ENCODE measurements around the gene PROM1. TPM values are rescaled to one million over a fixed set of nuclear protein-coding genes. Genes with fewer than 3 reads are reported as not detected.

Gene PROM1
- total RNA-seq, 1 experiment from 2014 or later, result 17.7 TPM

- TF ChIP-seq, protein P1, sequence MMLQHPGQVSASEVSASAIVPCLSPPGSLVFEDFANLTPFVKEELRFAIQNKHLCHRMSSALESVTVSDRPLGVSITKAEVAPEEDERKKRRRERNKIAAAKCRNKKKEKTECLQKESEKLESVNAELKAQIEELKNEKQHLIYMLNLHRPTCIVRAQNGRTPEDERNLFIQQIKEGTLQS (IDR thresholded peaks at IDR 0.05), result no peak
- no peak for TF ChIP-seq FOSL1 (IDR thresholded peaks at IDR 0.05; ENCODE audit: low read depth)
- TF ChIP-seq, protein P2, sequence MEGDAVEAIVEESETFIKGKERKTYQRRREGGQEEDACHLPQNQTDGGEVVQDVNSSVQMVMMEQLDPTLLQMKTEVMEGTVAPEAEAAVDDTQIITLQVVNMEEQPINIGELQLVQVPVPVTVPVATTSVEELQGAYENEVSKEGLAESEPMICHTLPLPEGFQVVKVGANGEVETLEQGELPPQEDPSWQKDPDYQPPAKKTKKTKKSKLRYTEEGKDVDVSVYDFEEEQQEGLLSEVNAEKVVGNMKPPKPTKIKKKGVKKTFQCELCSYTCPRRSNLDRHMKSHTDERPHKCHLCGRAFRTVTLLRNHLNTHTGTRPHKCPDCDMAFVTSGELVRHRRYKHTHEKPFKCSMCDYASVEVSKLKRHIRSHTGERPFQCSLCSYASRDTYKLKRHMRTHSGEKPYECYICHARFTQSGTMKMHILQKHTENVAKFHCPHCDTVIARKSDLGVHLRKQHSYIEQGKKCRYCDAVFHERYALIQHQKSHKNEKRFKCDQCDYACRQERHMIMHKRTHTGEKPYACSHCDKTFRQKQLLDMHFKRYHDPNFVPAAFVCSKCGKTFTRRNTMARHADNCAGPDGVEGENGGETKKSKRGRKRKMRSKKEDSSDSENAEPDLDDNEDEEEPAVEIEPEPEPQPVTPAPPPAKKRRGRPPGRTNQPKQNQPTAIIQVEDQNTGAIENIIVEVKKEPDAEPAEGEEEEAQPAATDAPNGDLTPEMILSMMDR (IDR thresholded peaks at IDR 0.05 in 2 of 3, conservative IDR thresholded peaks at IDR 0.05 in 1 of 3; ENCODE audit: borderline replicate concordance in 1 of 3, insufficient read depth in 1 of 3, low read depth in 2 of 3, low read length in 2 of 3), result no peak
- TF ChIP-seq ZNF274 (IDR thresholded peaks at IDR 0.05; ENCODE audit: low read depth, low read length), result no peak
- TF ChIP-seq JUND (IDR thresholded peaks at IDR 0.05), result no peak
Observed at GRCh38 chr4:16110199-16110598, 26.4 kb upstream of the PROM1 start (continued).

DNA sequence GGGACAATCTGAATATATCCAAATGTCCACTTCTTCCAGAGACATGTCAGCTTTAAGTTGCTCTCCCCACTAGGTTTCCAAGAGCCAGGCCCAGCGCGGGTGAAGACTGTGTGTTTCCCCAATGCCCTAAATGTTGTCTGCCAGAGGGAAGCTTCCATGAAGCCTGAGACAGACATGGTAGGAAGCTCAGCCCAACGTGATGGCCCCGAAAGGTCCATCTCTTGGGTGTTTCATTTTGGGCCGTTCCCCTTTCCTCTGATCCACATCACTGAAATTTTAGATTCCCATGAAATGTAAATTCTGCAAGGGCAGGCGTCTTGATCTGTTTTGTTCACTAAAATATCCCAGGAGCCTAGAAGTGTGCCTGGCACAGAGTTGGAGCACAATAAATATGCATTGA is 25.4 kb upstream of the PROM1 start:
- no peaks in the 10 kb centered on the region for H3K4me1 ChIP-seq (ENCODE audit: control insufficient read depth in 1 of 2, insufficient read depth in 2 of 2, low read length in 2 of 2)
- no peaks in the 10 kb centered on the region; the same call in 1 of the 2 replicates for H3K27me3 ChIP-seq (ENCODE audit: insufficient read depth, low read length)
- DNase-seq (ENCODE audit: low read depth, low spot score) (no peak), ATAC-seq (no peak)
- H3K36me3 ChIP-seq (ENCODE audit: control insufficient read depth in 1 of 2, insufficient read depth in 2 of 2, low read length in 2 of 2), result no peaks in the 10 kb centered on the region
- H3K79me2 ChIP-seq (ENCODE audit: insufficient read depth, low read length), result no peaks in the 10 kb centered on the region
- no peak overlapping the region for H3K4me3 ChIP-seq (replicated peaks in 1 of 2; ENCODE audit: low read depth in 1 of 2, low read length in 2 of 2)
- no TSS peak for BruUV-seq (replicated peaks)
- TF ChIP-seq ZNF274 (IDR thresholded peaks at IDR 0.05; ENCODE audit: low read depth, low read length) (no peak), MAX (IDR thresholded peaks at IDR 0.05) (no peak), FOSL1 (IDR thresholded peaks at IDR 0.05; ENCODE audit: low read depth) (no peak), SRF (IDR thresholded peaks at IDR 0.05; ENCODE audit: low read depth) (no peak), POLR2AphosphoS5 (IDR thresholded peaks at IDR 0.05; ENCODE audit: low read depth, low read length) (no peak), JUND (IDR thresholded peaks at IDR 0.05) (no peak), TCF7L2 (IDR thresholded peaks at IDR 0.05; ENCODE audit: borderline replicate concordance, extremely low read depth, insufficient read depth, insufficient read length) (no peak), EGR1 (IDR thresholded peaks at IDR 0.05; ENCODE audit: low read depth) (no peak), EZH2 (IDR thresholded peaks at IDR 0.05) (no peak)
- TF ChIP-seq, protein P3, sequence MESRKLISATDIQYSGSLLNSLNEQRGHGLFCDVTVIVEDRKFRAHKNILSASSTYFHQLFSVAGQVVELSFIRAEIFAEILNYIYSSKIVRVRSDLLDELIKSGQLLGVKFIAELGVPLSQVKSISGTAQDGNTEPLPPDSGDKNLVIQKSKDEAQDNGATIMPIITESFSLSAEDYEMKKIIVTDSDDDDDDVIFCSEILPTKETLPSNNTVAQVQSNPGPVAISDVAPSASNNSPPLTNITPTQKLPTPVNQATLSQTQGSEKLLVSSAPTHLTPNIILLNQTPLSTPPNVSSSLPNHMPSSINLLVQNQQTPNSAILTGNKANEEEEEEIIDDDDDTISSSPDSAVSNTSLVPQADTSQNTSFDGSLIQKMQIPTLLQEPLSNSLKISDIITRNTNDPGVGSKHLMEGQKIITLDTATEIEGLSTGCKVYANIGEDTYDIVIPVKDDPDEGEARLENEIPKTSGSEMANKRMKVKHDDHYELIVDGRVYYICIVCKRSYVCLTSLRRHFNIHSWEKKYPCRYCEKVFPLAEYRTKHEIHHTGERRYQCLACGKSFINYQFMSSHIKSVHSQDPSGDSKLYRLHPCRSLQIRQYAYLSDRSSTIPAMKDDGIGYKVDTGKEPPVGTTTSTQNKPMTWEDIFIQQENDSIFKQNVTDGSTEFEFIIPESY (IDR thresholded peaks at IDR 0.05; ENCODE audit: extremely low read depth, insufficient replicate concordance, low read length), result no peak
- H4K20me1 ChIP-seq (ENCODE audit: insufficient read depth), result no peaks in the 10 kb centered on the region
- H3K9me2 ChIP-seq (ENCODE audit: insufficient read depth), result no peaks in the 10 kb centered on the region
- POLR2A ChIA-PET, result no interaction called here
- H3K9ac ChIP-seq (ENCODE audit: low read length), result no peak overlapping the region
- H2AFZ ChIP-seq (ENCODE audit: low read depth, low read length, poor library complexity, severe bottlenecking), result no peak overlapping the region
- H3K4me2 ChIP-seq (ENCODE audit: low read length), result no peak overlapping the region
- CTCF ChIA-PET, result no interaction called here
- H3K27ac ChIP-seq (ENCODE audit: low read depth, low read length), result no peak overlapping the region
- H3K9me3 ChIP-seq (ENCODE audit: control insufficient read depth in 1 of 2, insufficient read depth in 1 of 2, low read depth in 1 of 2, low read length in 2 of 2), result no peaks in the 10 kb centered on the region
- RAD21 ChIA-PET (ENCODE audit: low non-redundant PET in 1 of 2, low total read pairs in 2 of 2, uncharacterized antibody in 2 of 2, unreplicated experiment in 2 of 2), result no interaction called here
- intact Hi-C loops (cut with micrococcal nuclease), result no loop called here

Measured in HCT116 (cell line).